ENCODE data around the gene SEMA4B.
"Not testable (repeated sequence)": the region's sequence is repeated elsewhere in the genome, so short reads cannot be mapped to it uniquely, and the experiment has no call there.

The SEMA4B gene

GRCh38 chr15:90178468-90179435, 22.4 kb upstream of the SEMA4B start:
- DNase-seq (ENCODE audit: low spot score): no peak

- DNase-seq (ENCODE audit: low spot score): no peak
Measured at GRCh38 chr15:90181776-90182175, 19.4 kb upstream of the SEMA4B start.

GRCh38 chr15:90184119-90184785, 16.9 kb upstream of the SEMA4B start:
- DNase-seq (ENCODE audit: low spot score): peak; percentile 89

GRCh38 chr15:90184786-90185704, 16.1 kb upstream of the SEMA4B start:
- DNase-seq (ENCODE audit: low spot score): peak; percentile 91

GRCh38 chr15:90187257-90187868, 13.8 kb upstream of the SEMA4B start:
- DNase-seq (ENCODE audit: low spot score): no peak

DNA sequence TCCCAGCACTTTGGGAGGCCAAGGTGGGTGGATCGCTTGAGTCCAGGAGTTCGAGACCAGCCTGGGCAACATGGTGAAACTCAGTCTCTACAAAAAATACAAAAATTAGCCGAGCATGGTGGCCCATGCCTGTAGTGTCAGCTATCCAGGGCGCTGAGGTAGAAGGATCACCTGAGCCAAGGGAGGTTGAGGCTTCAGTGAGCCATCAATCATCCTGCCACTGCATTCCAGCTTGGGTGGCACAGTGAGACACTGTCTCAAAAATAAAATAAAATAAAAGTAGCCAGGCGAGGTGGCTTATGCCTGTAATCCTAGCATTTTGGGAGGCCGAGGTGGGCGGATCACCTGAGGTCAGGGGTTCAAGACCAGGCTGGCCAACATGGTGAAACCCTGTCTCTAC, 13.1 kb upstream of the SEMA4B start:
- not testable (repeated sequence) for DNase-seq (ENCODE audit: low spot score)

DNA sequence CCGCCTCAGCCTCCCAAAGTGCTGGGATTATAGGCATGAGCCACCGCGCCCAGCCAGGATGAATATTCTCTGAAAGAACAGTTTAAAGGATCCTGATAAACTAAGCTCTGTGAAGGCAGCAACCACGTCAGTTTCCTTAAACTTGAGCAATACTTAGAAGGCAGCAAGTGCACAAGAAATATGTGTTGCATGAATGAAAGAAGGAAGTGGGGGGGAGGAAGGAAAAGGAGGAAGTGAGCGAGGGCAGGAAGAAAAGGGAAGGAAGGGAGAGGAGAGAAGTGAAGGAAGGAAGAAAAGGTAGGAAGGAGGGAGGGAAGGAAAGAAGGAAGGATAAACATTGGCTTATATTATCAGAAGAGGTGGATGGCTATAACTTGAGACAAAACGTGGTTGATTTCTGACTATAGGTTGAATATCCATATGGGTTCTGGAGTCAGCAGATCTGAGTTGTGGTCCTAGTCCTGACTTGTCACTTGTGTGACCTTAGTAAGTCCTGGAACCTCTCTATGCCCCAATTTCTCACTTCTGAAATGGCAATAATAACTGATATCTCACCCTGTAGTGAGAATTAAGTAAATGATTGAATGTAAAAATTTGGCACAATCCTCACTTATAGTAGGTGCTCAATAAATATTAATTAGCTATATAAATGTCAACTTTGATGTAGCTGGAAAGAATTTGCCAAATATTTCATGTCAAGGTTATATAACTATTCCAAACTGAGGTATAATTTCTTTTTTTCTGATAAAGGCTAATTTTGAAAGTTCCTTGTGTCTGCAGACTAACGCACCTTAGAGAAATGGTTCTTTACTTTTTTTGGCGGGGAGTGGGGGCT, 12.0 kb upstream of the SEMA4B start:
- no peak for DNase-seq (ENCODE audit: low spot score)

DNA sequence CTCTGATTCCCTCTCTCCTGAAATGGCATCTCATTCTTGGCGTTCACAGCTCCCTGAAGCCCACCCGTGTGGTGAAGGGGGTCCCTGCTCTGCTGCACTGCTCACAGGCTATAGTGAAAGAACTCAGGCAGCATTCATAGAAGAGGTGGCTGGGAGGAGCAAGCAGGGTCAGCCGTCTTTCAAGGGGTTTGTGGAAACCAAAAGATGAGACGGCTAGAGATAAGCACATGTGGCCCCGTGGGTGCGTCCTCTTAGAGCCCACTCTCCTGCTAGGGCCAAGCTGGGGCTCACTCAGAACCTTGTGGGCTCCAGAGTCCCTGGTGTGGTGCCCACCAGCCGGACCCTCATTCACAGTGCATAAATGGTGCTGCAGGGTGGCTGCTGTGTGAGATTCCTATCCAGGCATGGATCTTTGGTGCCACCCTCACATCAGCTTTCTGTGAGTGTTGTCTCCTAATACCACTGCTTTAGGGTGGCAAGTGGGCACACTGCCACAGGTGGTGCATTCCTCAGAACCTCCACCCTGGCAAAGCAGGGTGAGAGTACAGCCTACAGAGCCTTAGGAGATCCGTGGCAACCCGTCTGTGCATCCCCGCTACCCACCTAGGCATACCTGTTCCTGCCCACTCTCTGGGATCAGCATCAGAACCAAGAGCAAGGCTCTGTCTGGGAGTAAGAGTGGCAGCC, 11.2 kb upstream of the SEMA4B start:
- no peak for DNase-seq (ENCODE audit: low spot score)

GRCh38 chr15:90190606-90191343, 10.4 kb upstream of the SEMA4B start:
- DNase-seq (ENCODE audit: low spot score): no peak

DNA sequence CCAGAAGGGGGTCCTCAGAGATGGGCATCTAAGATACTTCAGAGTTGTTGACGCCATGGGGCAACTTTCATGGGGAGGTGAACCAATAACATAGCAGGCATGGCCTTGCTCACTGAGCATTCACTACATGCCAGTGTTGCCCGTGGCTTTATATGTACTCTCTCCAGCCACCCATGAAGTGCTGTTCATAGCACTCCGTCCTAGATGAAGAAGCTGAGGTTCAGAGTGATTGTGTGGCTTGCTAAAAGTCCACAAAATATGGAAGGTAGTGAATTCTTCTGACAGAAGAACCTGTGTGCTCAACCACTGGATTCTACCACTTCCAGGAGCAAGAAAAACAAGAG, 9.8 kb upstream of the SEMA4B start:
- DNase-seq (ENCODE audit: low spot score): no peak

GRCh38 chr15:90191794-90192509, 9.2 kb upstream of the SEMA4B start:
- peak; percentile 77 for DNase-seq (ENCODE audit: low spot score)

GRCh38 chr15:90192961-90193786, 8.0 kb upstream of the SEMA4B start:
- DNase-seq (ENCODE audit: low spot score): no peak

DNA sequence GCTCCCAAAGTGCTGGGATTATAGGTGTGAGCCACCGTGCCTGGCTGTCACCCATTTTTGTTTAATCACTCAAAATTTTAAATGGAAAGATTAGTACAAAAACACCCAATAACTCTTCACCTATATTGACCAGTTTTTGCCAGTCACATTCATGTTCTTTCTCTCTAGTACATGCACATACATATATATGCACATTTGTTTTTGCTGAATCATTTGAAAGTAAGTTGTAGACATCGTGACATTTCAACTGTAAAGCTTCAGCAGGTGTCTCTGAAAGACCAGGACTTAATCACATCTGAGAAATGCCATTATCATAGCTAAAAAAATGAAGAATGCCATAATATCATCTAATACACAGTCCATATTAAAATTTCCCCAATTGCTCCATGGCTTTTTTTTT, 6.5 kb upstream of the SEMA4B start:
- DNase-seq (ENCODE audit: low spot score): no peak

DNA sequence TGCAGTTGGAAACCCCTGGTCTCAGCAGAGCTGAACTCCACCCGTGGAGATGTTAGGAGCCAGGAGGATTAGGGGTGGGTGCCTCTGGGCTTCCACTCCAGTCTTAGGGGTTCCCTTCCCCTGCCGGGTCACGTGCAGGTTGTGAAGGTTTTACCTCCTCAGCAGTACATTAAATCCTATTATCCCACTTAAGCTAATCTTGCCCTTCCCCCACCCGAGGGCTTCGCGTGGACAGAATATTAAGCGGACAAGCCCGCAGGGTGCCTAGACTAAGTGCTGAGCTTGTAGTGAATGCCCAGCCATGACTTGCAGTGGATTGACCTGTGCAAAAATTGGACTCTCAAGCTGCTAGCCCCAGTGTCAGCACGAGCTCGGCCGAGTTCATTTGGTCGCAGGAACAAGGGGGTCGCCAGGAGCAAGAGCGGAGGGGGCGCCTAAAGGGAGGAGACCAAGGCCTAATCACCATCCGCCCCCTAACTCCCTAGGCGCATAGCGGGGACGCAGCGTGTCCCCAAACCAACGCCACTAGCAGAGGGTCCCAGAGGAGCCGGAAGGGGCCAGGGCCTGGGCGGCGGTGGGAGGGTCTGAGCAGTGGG, 498 bp upstream of the SEMA4B start:
- peak; percentile 66 for DNase-seq (ENCODE audit: low spot score)

- DNase-seq (ENCODE audit: low spot score): peak; percentile 53
Measured at GRCh38 chr15:90201944-90202375, 830 bp downstream of the SEMA4B start.

- DNase-seq (ENCODE audit: low spot score): no peak
Measured at GRCh38 chr15:90202929-90203328, 1.8 kb downstream of the SEMA4B start.

- DNase-seq (ENCODE audit: low spot score): no peak
Measured at GRCh38 chr15:90203473-90203872, 2.3 kb downstream of the SEMA4B start.

DNA sequence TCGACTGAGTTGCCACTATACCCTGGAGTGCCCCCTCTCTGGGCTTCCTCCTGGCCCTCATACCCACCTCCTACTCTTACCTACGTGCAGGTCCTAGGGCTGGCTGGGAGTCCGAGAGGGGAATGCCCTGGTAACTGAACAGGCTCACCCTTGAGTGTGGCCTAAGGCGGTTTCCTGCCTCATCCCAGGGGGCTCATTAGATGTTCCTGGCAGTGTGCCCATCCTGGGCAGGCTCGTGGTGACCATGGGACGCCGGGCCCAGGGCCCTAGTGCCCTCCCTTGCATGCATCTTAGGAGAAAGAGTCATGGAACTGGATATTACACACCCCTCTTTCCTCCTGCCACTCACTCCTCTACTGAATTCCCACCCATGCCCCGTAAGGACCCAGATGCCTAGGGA, 2.8 kb downstream of the SEMA4B start:
- no peak for DNase-seq (ENCODE audit: low spot score)
